ENCODE data around the gene LRTM2. TPM values are rescaled to one million over a fixed set of nuclear protein-coding genes. Genes with fewer than 3 reads are reported as not detected.

LRTM2 gene
- total RNA-seq, 1 experiment from 2014 or later: not detected

DNA sequence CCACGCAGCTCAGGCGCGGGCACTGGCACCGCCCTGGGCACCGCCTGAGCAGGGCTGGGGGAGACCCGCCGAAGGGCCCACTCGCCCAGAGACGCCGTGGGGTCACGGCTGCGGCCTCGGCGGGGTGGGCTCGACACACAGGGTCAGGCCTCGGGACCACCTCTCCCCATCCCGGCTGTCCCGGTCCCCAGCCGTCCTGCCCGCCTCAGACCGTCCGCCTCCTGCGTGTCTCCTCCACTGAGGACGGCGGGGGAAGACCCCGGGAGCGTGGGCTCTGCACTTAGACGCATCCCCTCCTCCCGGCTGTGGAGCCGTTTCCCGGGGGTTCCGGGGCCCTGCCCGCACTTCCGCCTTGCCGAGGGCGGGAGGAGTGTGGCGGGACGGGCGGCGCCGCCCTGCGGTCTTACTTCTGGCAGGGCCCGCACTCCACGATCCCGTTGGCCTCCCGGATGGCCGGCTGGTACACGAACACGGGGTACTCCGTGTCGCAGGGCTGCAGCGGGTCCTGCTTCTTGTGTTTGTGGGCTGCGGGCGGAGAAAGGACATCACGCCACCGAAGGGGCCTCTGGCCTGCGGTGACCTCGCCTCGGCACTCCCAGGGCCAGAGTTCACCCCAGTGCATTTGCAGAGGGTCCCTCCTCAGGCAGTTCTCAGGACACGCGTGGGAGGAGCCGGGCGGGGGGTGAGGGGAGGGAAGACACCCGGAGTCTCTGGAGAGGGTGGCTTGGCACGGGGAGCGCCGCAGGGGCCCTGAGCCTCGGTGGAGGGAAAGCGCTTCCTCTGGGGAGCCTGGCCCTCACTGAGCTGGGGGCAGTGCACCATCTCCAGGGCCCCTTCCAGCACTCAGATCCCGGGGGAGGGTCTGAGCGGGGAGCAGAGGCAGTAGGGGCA is 23.1 kb upstream of the LRTM2 start:
- peak overlapping the region; percentile 48 to 73 for H3K4me3 ChIP-seq (ENCODE audit: low read depth in 2 of 2, low read length in 2 of 2)
- H3K27me3 ChIP-seq (ENCODE audit: control insufficient read depth, insufficient read depth, low read length): no peaks in the 10 kb centered on the region
- no peaks in the 10 kb centered on the region for H3K4me1 ChIP-seq (ENCODE audit: control insufficient read depth, insufficient read depth, low read length)
- intact Hi-C loops (cut with micrococcal nuclease; ENCODE audit: unreplicated experiment): no loop called here
- POLR2A ChIA-PET: no interaction called here
- CTCF ChIA-PET: interaction anchor here (1.9 kb wide), 1 partner anchor 143 kb away, joined by 5 read pairs; no protein-coding TSS in a partner anchor
- BruUV-seq (replicated peaks): no TSS peak
- no peak overlapping the region for H3K27ac ChIP-seq (ENCODE audit: low read length)
- in situ Hi-C loops (cut with HindIII; ENCODE audit: low pct_unique_long_range_greater_than_20kb, low sequenced_read_pairs): no loop called here
- H3K36me3 ChIP-seq (ENCODE audit: control insufficient read depth, insufficient read depth, low read length): no peaks in the 10 kb centered on the region; the same call in 1 of the 2 replicates
- no peaks in the 10 kb centered on the region for H3K9me3 ChIP-seq (ENCODE audit: control insufficient read depth, insufficient read depth, low read depth, low read length)
- no peak for ATAC-seq
- no peak for DNase-seq (ENCODE audit: low read depth, low spot score)
- TF ChIP-seq, protein P1, sequence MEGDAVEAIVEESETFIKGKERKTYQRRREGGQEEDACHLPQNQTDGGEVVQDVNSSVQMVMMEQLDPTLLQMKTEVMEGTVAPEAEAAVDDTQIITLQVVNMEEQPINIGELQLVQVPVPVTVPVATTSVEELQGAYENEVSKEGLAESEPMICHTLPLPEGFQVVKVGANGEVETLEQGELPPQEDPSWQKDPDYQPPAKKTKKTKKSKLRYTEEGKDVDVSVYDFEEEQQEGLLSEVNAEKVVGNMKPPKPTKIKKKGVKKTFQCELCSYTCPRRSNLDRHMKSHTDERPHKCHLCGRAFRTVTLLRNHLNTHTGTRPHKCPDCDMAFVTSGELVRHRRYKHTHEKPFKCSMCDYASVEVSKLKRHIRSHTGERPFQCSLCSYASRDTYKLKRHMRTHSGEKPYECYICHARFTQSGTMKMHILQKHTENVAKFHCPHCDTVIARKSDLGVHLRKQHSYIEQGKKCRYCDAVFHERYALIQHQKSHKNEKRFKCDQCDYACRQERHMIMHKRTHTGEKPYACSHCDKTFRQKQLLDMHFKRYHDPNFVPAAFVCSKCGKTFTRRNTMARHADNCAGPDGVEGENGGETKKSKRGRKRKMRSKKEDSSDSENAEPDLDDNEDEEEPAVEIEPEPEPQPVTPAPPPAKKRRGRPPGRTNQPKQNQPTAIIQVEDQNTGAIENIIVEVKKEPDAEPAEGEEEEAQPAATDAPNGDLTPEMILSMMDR (IDR thresholded peaks at IDR 0.05): no peak
- TF ChIP-seq SIN3A (IDR thresholded peaks at IDR 0.05; ENCODE audit: borderline replicate concordance, insufficient read depth, low read depth, low read length) (no peak), POLR2AphosphoS5 (IDR thresholded peaks at IDR 0.05; ENCODE audit: low read depth, low read length) (no peak), TCF7L2 (IDR thresholded peaks at IDR 0.05; ENCODE audit: low read depth, low read length) (no peak)
- TF ChIP-seq, protein P2, sequence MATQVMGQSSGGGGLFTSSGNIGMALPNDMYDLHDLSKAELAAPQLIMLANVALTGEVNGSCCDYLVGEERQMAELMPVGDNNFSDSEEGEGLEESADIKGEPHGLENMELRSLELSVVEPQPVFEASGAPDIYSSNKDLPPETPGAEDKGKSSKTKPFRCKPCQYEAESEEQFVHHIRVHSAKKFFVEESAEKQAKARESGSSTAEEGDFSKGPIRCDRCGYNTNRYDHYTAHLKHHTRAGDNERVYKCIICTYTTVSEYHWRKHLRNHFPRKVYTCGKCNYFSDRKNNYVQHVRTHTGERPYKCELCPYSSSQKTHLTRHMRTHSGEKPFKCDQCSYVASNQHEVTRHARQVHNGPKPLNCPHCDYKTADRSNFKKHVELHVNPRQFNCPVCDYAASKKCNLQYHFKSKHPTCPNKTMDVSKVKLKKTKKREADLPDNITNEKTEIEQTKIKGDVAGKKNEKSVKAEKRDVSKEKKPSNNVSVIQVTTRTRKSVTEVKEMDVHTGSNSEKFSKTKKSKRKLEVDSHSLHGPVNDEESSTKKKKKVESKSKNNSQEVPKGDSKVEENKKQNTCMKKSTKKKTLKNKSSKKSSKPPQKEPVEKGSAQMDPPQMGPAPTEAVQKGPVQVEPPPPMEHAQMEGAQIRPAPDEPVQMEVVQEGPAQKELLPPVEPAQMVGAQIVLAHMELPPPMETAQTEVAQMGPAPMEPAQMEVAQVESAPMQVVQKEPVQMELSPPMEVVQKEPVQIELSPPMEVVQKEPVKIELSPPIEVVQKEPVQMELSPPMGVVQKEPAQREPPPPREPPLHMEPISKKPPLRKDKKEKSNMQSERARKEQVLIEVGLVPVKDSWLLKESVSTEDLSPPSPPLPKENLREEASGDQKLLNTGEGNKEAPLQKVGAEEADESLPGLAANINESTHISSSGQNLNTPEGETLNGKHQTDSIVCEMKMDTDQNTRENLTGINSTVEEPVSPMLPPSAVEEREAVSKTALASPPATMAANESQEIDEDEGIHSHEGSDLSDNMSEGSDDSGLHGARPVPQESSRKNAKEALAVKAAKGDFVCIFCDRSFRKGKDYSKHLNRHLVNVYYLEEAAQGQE (IDR thresholded peaks at IDR 0.05; ENCODE audit: insufficient read depth in 1 of 2, low read depth in 2 of 2, low read length in 1 of 2): no peak

DNA sequence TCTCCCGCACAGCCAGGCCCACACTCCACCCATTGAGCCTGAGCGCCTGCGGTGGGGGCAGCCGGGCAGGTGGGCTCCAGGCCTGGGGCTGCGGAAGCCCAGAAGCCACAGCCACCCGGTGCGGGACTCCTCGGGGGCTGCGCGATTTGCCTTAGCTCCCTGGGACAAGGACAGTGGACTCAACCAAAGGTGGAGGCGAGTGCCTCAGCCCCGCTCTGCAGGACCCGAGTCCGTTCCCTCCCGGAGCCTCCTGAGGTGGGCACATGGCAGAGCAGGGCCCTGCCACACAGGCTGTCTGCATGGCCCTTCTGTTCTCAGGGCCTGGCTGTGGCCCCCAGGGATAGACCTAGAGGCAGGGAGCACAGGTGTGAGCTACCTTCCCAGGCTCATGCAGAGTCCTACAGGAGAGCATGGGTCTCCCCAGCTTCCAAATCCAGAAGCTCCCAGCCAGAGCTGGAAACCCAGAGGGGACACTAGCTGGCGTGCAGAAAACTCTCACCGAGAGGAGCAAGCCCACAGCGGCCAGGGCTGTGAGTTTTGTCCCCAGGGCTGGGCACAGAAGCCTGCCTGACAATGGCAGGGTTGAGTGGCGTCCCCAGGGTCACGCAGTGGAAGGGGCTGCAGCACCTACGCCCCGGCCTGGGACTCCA is 22.2 kb upstream of the LRTM2 start:
- DNase-seq (ENCODE audit: low read depth, low spot score): no peak
- no peaks in the 10 kb centered on the region for H3K36me3 ChIP-seq (ENCODE audit: control insufficient read depth, insufficient read depth, low read length)
- intact Hi-C loops (cut with micrococcal nuclease; ENCODE audit: unreplicated experiment): no loop called here
- no peak overlapping the region for H3K4me3 ChIP-seq (ENCODE audit: low read depth in 2 of 2, low read length in 2 of 2)
- H3K27me3 ChIP-seq (ENCODE audit: control insufficient read depth, insufficient read depth, low read length): no peaks in the 10 kb centered on the region
- ATAC-seq: no peak
- H3K9me3 ChIP-seq (ENCODE audit: control insufficient read depth, insufficient read depth, low read depth, low read length): no peaks in the 10 kb centered on the region
- ChIA-PET POLR2A (no interaction called here), CTCF (interaction anchor here (1.9 kb wide), 1 partner anchor 142 kb away, joined by 5 read pairs; no protein-coding TSS in a partner anchor)
- in situ Hi-C loops (cut with HindIII; ENCODE audit: low pct_unique_long_range_greater_than_20kb, low sequenced_read_pairs): no loop called here
- no peaks in the 10 kb centered on the region for H3K4me1 ChIP-seq (ENCODE audit: control insufficient read depth, insufficient read depth, low read length)
- TF ChIP-seq, protein P2 (IDR thresholded peaks at IDR 0.05; ENCODE audit: insufficient read depth in 1 of 2, low read depth in 2 of 2, low read length in 1 of 2): no peak
- TF ChIP-seq SIN3A (IDR thresholded peaks at IDR 0.05; ENCODE audit: borderline replicate concordance, insufficient read depth, low read depth, low read length): no peak
- TF ChIP-seq TCF7L2 (IDR thresholded peaks at IDR 0.05; ENCODE audit: low read depth, low read length): no peak
- TF ChIP-seq, protein P1 (IDR thresholded peaks at IDR 0.05): no peak
- no peak for TF ChIP-seq POLR2AphosphoS5 (IDR thresholded peaks at IDR 0.05; ENCODE audit: low read depth, low read length)
- no peak overlapping the region for H3K27ac ChIP-seq (ENCODE audit: low read length)
- no TSS peak for BruUV-seq (replicated peaks)
